Lower leg skin (tissue), 4 donors: ENCODE measurements around the gene GPR78. TPM values are rescaled to one million over a fixed set of nuclear protein-coding genes. Genes with fewer than 3 reads are reported as not detected.
A peak's percentile ranks its signal among the peaks of the same experiment; 100 is the strongest.

ENCODE experiments used
- DNase-seq, 2 donors: peaks; one replicate each; pipeline ENCODE4 v3.0.0-alpha.2; 2019; ENCODE audit warnings: low spot score in 2 of 2
- H3K4me3 ChIP-seq: fragments of 200-600 bp; sonication (generic); 2 replicates; pipeline ENCODE4 v1.5.1; 2017; ENCODE audit warnings: mild to moderate bottlenecking, low read depth; ENCODE audit not compliant: poor library complexity, severe bottlenecking
- POLR2A ChIP-seq, 2 donors: fragments of 450-650 bp; IDR thresholded peaks; one replicate each; pipeline ENCODE4 v1.6.1; 2016 to 2017; ENCODE audit warnings: antibody characterized with exemption in 2 of 2, mild to moderate bottlenecking in 1 of 2, moderate library complexity in 1 of 2
- WGBS, 2 donors: methylation state at CpG; one replicate each; pipeline ENCODE4 v1.1.5; 2018; 5-methylcytosine and 5-hydroxymethylcytosine counted together
- intact Hi-C: fragments of 100-400 bp; cut with DNase I; formaldehyde crosslinking; loops from one replicate; pipeline ENCODE4 v1.15.0; 2023; ENCODE audit warnings: low total_unique reads
- total RNA-seq, 4 donors: library from RNA; depleted of rRNA; stranded (reverse); fragments of >200 nt; gene quantifications; one replicate each; pipeline ENCODE4 v1.1.0, GENCODE V29; 2016
- TF ChIP-seq, protein P1 (sequence below), 3 donors: fragments of 450-650 bp; IDR thresholded peaks; one replicate each; pipeline ENCODE4 v1.5.1; 2016; ENCODE audit warnings: antibody characterized with exemption in 3 of 3, mild to moderate bottlenecking in 3 of 3, moderate library complexity in 2 of 3

The GPR78 gene
- total RNA-seq, 4 donors from 2014 or later, result not detected

DNA sequence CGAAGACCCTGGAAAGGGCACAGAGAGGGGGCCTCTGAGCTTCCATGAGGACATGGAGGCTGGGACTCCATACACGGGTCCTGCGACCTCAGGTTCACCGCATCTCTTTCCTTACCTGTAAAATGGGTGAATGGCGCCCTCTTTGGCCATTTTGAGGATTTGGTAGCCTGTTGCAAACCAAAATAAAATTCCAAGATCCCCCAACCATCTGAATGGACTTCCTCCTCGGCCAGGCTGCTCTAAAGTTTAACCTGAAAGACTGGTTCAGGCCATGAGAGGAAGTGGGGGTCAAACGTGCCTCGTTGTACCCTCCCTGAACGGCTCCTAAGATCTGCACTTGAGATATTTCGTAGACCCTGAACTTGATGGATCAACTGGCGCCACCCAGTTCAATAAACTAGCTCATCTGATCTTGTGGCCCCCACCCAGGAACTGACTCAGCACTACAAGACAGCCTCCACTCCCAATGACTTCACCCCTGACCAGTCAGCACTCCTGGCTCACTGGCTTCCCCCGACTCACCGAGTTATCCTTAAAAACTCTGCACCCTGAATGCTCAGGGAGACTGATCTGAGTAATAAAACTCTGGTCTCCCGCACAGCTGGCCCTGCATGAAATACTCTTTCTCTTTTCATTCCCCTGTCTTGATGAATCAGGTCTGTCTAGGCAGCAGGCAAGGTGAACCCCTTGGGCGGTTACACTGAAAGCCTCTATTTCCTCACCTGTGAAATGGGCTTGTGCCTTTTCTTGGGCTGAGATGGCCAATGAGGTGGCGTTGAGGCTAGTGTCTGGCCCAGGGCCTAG, 32.9 kb upstream of the GPR78 start:
- peak in 1 of 2 donors; percentile 65 for DNase-seq
- TF ChIP-seq POLR2A (IDR thresholded peaks at IDR 0.05), result no peak
- TF ChIP-seq, protein P1, sequence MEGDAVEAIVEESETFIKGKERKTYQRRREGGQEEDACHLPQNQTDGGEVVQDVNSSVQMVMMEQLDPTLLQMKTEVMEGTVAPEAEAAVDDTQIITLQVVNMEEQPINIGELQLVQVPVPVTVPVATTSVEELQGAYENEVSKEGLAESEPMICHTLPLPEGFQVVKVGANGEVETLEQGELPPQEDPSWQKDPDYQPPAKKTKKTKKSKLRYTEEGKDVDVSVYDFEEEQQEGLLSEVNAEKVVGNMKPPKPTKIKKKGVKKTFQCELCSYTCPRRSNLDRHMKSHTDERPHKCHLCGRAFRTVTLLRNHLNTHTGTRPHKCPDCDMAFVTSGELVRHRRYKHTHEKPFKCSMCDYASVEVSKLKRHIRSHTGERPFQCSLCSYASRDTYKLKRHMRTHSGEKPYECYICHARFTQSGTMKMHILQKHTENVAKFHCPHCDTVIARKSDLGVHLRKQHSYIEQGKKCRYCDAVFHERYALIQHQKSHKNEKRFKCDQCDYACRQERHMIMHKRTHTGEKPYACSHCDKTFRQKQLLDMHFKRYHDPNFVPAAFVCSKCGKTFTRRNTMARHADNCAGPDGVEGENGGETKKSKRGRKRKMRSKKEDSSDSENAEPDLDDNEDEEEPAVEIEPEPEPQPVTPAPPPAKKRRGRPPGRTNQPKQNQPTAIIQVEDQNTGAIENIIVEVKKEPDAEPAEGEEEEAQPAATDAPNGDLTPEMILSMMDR (IDR thresholded peaks at IDR 0.05), result no peak
- intact Hi-C loops, result no loop called here
- no peak overlapping the region for H3K4me3 ChIP-seq
- 63 to 65% methylated on average over 16 of the region's 16 CpGs for whole genome bisulfite sequencing, 2 donors

DNA sequence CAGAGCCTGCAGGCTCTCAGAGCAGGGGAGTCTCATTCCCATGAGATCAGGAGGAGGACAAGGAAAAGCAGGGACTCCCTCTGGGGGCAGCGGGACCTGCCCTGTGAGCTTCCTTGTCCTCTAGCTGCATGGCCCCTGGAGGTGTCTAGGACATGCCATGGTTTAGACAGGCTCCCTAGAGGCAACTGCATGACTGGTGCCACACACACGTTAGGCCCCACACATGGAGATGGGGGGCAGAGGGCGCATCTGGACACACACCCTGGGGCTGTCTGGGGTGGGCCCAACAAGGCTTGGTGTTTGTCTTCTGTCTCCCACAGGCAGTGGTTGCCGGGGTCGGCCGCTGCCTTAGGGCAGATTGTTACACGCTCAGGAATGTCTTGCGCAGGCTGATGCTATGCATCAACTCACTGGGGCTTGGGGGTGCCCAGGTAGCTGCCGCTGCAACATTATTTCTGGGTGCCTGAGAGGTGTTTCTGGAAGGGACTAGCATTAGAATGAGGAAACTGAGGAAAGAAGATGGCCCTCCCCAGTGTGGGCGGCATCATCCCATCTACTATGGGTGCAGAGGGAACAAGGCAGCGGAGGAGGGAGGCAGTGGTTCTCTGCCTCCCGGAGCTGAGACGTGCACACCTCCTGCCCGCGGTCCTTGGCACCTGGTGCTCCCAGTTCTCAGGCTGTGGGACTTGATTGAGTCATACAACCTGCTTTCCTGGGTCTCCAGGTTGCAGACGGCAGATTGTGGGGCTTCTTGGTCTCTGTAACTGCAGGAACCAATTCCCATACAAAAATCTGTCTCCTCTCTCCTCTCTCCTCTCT, 32.1 kb upstream of the GPR78 start:
- 75 to 79% methylated on average over 11 to 16 of the region's 16 CpGs for WGBS, 2 donors
- DNase-seq, result peak in 1 of 2 donors; percentile 80
- TF ChIP-seq, protein P1 (IDR thresholded peaks at IDR 0.05), result no peak
- no peak for TF ChIP-seq POLR2A (IDR thresholded peaks at IDR 0.05)
- no peak overlapping the region for H3K4me3 ChIP-seq
- intact Hi-C loops, result no loop called here

DNA sequence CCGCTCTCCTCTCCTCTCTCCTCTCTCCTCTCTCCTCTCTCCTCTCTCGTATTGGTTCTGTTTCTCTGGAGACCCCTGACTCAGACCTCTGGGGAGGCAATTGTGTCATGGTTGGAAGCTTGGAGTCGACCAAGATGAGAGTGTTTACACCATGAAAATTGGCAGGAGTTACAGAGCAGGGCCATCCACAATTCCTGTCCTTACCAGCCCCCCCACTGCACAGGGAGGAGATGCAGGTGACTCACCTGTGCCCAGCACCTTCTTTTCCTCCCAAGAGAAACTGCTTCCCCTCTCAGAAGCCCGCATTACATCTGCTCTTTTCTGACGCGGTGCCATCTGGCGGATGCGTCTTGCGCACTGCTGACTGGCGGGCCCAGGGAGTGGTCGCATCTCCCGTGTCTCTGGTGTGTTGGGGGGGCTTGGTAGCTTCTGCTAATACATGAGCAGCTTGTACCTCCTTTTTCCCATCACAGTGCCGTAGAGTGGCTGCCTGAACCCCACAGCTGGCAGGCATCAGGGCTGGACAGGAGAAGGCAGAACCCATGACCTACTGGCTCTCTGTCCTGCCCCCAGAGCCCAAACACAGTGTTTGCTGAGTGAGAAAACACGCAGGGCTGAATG, 31.4 kb upstream of the GPR78 start:
- H3K4me3 ChIP-seq, result no peak overlapping the region
- peak in 1 of 2 donors; percentile 80 for DNase-seq
- intact Hi-C loops, result no loop called here
- TF ChIP-seq, protein P1 (IDR thresholded peaks at IDR 0.05), result no peak
- TF ChIP-seq POLR2A (IDR thresholded peaks at IDR 0.05), result no peak
- WGBS, 2 donors, result 84 to 87% methylated on average over 14 of the region's 14 CpGs

DNA sequence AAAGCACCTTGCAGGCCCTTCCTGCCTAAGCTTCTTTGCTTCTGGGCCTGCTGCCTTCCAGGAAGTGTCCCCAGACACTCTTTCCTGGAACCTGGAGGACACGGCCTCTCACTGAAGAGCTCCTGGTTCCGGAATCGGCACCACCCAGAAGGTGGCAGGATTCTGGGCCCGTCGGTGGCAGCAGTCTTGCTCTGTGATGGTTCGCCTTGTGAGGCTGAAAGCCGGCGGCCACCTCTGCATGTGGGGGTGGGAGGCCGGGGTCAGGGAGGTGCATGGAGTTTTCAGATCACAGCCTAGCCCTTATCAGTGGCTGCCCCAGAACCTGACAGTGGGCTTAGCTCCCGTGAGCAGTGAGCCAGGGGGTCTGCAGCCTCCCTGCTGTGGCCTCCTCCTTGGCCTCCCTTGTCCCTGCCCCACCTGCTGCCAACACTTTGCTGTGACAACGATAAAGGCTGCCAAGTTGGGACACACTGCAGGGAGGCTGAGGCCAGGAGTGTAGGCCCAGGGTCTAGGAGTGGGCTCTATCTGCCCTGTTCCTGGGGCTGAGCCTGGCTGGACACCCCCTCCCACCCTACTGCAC, 30.8 kb upstream of the GPR78 start:
- intact Hi-C loops, result no loop called here
- H3K4me3 ChIP-seq, result no peak overlapping the region
- WGBS, 2 donors, result 62 to 78% methylated on average over 2 to 9 of the region's 11 CpGs
- TF ChIP-seq, protein P1 (IDR thresholded peaks at IDR 0.05), result no peak
- no peak for TF ChIP-seq POLR2A (IDR thresholded peaks at IDR 0.05)
- peak in 1 of 2 donors; percentile 66 for DNase-seq

DNA sequence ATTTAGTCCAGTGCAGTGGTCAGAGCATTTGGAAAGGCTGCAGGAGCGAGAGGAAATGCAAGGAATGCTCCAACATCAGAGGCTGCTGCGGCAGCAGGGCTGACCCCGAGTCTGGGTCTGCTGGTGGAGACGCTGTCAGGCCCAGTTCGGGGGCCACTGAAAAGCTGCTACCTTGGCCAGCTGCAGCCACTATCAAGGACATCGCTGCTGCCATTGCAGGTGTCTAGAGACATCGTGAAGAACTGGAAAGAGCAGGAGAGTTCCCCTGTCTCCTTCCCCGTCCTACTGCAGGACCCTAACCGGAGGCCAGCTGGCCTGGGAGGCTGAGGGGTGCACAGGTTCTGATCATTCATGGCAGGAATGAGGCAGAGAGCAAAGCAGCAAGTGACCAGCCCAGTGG, 29.5 kb upstream of the GPR78 start:
- intact Hi-C loops, result no loop called here
- peak in 1 of 2 donors; percentile 74 for DNase-seq
- TF ChIP-seq, protein P1 (IDR thresholded peaks at IDR 0.05), result no peak
- TF ChIP-seq POLR2A (IDR thresholded peaks at IDR 0.05), result no peak
- no peak overlapping the region for H3K4me3 ChIP-seq
- WGBS, 2 donors, result 89% methylated on average over 9 of the region's 9 CpGs
